GM21528 (cell line): ENCODE data around the gene ITPA.

Experiments used
- ATAC-seq: cut with Tn5 transposase; IDR thresholded peaks from one replicate; pipeline ENCODE4 v1.9.1; 2021; ENCODE audit warnings: mild to moderate bottlenecking, moderate library complexity; ENCODE audit not compliant: unreplicated experiment, low FRiP score

ITPA gene

DNA sequence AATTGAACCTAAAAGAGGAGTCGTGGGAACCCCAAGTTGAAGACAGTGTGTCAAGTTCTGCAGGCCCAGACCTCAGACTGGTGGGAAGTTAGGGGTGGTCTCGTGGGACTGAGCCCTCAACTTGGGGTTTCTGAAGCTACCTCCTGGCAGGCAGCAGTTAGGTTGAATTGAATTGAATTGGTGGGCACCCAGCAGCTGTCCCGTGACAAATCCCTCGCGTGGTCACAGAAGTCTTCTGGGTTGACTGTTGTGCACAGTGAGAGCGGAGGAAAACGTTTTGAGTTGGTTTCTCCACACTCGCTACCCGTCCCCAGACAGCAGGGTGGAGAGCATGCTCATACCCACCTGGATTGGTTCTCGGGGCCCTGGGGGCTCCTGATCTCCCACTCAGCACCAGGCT, 16.8 kb downstream of the ITPA start:
- ATAC-seq: no peak

DNA sequence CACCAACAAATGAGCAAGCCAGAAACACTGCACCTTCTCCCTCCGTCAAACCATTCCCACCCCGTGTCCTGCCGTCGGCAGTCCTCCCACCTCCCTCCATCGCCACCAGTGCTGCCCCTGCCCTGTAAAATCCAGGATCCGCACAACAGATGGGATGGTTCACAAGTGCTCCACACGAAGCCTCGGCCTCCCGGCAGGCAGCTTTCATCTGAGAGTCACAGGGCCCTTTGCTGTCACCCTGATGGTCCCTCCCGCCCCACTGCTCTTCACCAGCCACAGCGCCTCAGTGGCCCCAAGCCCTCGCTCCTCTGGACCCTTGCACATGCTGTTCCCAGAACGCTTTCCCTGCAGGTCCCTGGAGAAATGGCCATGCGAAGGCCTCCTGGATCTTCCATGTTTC, 17.6 kb downstream of the ITPA start:
- ATAC-seq: no peak

DNA sequence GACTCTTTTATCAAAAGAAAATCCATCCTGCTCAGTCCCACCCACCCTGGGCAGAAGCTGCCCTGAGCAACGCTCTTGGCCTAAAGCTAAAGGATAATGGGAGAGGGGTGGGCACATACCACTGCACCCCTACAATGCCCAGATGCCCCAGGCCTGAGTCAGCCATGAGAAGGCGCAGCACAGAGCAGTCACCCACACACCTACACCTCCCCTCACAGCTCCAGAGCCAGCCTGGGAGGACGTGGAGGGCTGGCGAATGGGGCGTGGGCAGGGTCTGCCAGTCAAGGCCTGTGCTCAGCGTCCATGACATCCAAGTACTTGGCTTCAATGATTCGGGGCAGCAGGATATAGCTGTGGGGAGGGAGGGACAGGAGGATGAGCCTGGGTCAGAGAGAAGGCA, 18.2 kb downstream of the ITPA start:
- no peak for ATAC-seq

DNA sequence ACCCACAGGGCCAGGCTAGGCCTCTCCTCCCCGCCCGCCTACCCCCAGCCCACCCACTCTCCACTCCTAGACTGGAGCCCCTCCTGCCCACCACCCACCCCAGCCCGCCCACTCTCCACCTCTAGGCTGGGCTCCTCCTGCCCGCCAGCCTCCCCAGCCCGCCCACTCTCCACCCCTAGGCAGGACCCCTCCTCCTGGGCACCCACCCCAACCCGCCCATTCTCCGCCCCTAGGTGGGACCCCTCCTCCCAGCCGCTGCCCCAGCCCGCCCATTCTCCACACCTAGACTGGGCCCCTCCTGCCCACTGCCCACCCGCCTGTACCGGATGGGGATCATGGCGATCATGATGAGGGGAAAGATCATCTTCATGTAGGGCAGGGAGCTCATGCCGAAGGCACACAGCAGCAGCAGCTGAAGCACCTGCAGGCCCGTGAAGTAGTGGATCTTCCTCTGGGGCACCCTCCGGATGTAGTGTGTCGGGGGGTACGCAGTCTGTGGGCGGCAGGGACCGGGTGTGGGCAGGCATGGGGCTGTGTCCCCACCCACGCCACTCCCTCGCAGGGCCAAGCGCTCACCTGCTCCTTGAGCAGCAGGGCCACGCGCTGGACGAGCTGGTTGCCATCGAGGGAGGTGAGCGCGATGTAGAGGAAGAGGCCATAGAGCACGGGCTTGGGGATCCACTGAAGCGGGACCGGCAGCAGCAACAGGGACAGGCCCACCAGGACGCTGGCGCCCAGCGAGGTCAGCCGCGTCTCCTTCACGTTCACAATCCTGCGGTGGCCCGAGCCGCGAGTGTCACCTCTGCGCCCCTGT, 18.8 kb downstream of the ITPA start:
- ATAC-seq: no peak

DNA sequence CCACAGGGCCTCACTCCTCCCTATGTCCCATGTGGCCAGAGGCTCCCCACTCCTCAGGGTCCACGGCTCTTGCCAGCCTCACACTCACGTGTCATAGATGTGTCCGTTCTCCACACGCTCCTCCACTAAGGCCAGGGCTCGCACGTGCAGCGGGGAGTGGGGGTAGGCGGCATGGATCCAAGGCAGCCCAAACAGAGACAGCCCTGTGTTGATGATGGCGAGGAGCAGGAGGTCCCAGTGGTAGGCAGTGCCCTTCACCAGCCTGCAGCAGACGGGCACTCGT, 19.4 kb downstream of the ITPA start:
- ATAC-seq: no peak

DNA sequence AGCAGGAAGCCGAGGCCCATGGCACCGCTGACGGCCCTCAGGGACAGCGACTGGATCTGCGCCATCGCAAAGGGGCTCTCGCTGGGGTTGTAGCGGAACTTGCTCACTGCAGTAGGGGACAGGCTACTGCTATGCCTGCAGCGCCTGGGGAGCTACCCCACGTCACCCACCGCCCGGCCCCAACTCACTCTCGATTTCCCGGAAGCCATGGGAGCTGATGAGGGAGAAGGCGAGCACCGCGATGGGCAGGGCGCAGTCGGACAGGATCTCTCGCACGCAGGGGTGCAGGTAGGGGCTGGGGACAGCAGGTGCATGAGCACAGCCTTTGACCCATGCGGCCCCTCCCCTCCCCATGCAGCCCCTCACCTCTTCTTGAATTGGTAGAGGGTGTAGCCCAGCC, 19.9 kb downstream of the ITPA start:
- ATAC-seq: no peak

DNA sequence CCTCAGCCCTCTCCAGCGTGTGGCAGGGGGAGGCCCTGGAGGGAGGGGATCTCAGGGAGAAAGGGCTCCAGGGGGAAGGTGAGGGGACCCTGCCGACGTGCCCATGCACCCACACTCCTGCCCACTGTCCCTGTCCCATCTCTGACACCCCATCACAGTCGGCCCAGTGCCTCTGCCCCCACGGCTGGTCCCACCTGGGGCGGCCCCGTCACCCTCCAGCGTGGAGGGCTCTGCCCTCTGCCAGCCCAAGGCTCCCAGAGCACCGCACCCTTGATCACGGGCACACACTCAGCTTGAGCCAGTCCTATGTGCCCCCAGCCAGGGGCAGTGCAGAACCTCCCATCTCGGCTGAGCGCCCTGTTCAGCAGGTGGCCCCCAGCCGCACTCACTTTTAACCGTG, 20.5 kb downstream of the ITPA start:
- no peak for ATAC-seq

DNA sequence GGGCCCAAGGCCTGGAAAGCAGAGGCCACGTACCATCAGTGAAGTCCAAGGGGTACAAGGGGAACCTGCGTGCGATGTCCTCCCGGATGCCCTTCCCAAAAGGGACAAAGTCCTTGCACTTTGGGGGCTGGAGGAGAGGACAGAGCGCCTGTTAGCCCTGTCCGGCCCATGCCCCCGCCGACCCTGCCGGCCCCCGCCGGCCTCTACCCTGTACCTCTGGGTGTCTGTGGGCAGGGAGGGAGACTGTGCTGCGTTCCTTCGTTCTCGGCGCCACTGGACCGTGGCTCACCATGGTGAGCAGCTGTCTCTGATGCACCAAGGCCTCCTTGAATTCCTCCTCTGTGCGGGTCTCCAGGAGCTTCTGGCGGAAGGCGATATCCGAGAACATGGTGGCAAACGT, 21.8 kb downstream of the ITPA start:
- no peak for ATAC-seq

DNA sequence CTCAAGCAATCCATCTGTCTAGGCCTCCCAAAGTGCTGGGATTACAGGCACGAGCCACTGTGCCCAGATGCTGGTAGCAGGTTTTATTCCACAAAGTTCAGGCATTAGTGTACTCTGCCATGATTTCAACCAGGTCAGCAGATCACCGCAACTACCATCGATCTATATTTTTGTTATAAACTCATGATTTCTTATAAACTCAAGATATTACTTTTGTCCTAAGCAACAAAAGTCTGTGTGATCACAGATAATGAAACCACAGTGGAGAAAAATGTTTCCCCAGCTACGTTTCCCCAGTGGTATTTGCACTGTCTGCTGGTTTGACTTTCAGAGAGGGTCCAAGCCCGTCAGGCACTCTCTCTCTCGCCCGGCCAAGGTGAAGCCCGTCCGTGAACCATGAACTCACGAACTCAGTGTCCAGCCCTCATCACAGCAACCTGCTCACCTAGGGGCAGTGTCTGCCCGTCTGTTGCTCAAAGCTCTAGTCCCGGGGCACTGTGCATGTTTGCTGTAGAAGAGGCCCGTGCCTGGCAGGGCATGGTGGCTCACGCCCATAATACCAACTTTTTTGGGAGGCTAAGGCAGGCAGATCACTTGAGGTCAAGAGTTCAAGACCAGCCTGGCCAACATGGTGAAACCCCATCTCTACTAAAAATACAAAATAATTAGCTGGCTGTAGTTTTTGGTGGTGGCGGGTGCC, 22.7 kb downstream of the ITPA start:
- ATAC-seq: no peak

DNA sequence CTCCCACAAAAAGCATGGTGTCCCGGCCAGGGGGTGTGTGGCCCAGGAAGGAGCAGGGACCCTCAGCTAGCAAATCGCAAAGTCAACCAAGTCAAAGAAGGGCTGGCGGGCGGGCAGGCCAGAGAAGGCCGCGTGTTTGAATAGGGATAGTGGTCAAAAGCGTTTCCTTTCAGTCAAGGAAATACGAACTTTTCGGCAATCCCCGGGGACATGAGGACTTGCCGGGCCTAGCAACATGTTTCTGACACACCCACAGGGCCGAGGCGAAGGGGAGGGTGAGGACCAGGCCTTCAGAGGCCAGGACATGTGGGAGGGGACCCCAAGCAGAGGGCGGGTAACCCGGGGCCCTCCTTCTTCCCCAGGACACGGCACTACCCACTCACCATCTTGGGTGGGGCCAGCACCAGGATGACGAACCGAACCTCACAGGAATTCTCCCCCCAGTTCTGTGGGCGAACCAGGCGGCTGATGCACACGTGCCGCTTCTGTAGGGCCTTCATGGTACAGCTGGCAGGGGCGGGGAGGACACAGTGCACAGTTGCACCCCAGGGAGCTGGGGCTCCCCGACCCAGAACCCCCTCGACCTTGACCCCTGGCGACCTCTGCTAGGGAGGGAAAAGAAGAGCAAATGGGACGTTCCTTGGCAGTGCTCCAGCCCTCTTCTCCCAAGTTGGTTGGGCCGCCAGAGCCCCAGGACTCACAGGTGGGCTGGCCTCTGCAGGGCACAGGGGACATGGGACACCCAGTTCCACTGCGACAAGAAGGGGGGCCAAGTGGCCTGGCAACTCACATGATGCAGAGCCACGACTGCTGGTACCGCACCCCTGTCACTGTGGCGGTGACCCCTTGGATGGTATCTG, 24.1 kb downstream of the ITPA start:
- ATAC-seq: no peak

DNA sequence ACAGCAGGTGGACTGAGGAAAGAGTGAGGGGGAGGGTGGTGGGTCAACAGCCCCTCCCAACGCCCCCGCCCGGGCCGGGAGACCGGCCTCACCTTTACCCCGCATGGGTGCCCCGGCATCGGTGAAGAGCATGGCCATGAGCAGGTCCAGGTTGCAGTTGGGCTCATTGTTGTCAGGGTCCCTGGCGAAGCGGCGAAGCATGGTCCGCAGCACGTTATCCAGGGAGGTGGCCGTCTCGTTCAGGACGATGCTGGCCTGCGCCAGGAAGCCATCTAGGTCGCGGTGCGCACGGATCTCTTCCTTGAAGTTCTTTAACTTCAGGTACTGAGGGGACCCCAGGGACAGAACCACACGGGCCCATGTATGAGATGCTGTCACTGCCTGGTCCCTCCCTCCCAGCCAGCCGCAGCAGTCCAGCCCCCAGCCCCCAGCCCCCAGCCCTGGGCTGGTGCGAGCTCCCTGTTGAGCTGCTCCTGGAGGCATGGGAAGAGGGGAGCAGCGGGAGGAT, 24.7 kb downstream of the ITPA start:
- ATAC-seq: no peak

DNA sequence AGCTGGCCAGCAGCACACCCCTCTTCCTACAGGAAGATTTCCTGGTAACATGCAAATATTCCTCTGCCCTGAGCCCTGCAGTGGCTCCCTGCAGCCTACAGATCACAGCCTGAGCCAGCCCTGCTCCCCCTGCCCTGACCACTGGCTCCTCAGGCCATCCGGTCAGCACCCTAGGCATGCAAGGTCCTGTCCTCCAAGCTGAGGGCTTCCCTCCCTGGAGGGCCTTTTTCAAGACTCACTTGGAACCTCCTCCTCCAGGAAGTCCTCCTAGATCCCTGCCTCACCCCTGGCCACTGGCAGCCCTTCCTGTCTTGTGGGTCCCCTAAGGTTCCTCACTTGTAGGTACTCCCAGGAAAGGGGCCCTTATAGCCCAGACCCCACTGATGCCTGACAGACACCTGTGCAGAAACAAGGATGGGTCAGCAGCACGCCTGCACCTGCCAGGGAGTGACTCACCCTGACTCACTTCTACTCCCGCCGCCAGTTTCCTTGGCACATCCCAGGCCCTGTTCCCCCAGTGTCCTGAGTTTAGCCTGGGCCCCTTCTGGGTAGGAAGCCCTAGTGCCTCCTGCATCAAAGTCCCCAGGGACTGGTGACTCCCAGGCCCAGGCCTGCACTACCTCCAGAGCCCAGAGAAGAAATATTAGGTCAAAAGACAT, 26.5 kb downstream of the ITPA start:
- no peak for ATAC-seq

DNA sequence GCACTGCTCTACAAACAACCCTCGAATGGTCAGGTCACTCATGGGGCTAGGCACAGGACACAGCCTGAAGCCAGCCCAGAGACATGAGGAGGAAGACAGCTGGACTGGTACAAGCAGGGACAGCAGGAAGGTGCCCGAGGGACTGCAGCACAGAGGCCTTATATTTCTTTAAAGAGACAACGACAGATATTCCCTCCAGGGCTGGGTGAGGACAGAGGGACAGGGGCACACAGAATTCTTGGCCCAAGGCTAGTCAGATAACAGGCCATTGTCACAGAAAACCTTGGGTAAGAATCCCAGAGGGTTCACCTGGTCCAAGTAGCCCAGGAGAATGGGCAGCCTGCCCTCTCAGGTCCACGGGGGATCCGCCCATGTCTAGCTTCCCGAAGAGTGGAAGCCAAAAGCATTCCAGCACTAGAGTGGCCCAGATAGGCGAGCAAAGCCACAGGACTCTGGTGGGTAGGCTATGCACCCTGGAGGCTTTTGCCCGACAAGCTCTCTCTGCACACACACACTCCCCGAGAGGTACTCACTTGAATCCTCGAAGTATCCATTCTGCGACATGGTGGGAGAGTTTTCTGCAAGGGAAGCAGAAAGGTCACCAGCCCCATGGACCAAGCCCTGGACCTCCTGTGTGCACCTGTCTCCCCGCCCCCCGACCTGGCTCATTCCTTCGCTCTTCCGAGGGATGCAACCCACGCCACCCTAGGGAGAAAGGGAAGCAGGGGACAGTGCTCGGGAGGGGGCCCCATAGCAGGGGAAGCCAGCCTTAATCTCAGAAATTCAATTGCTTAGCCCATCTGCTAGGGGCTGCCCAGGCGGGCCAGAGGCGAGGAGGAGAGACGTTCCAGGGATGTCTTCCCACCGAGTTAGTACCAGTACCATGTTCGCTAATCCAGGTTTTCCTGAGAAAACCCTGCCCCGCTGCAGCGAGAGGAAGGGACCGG, 28.0 kb downstream of the ITPA start:
- no peak for ATAC-seq

DNA sequence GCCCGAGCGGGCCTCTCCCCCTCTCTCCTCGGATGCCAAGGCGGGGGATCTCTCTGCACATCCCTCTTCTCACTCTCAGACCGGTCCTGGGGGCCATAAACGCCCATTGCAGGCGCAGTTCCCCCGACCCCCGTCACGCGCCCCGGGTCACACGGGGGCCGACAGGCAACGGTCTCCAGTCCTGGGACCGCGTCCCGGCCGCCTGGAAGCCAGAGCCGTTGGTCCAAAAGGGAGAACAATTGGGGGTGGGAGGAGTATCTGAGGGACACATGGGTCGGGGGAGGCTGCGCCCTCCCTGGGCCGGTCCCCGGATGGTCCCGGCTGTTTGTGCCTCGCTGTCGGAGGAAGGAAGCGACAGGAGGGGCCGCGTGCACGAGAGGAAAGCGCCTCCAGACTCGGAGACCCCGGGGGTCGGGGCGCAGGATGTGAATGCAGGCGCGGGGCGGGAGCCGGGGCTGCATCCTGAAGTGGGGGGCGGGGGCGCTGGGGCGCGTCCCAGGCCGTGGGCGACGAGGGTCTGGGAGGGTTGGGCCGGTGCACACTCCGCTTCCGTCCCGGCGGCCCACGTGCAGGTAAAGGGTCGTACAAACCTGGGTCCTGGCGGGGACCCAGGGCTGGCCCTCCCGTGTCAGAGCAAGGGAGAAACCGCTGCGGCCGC, 28.8 kb downstream of the ITPA start:
- peak; percentile 12 for ATAC-seq

DNA sequence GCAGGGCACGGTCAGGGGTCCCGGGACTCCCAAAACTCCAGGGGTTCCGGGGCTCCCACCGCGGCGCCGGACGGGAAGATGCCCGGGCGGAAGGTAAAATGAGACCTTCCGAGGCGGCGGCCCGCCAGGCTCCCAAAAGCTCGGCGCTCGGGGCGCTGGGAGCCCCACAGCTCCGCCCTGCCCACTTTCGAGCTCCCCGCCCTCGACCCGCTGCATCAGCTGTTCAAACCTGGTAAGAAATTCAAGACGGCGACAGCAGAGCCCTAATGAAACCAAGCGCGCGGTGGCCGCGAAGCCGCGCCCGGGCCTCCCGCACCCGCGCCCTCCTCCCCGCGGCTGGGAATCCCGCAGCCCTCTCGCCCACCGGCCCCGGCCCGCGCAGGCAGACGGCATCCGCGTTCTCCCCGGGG, 29.3 kb downstream of the ITPA start:
- peak; percentile 38 for ATAC-seq

DNA sequence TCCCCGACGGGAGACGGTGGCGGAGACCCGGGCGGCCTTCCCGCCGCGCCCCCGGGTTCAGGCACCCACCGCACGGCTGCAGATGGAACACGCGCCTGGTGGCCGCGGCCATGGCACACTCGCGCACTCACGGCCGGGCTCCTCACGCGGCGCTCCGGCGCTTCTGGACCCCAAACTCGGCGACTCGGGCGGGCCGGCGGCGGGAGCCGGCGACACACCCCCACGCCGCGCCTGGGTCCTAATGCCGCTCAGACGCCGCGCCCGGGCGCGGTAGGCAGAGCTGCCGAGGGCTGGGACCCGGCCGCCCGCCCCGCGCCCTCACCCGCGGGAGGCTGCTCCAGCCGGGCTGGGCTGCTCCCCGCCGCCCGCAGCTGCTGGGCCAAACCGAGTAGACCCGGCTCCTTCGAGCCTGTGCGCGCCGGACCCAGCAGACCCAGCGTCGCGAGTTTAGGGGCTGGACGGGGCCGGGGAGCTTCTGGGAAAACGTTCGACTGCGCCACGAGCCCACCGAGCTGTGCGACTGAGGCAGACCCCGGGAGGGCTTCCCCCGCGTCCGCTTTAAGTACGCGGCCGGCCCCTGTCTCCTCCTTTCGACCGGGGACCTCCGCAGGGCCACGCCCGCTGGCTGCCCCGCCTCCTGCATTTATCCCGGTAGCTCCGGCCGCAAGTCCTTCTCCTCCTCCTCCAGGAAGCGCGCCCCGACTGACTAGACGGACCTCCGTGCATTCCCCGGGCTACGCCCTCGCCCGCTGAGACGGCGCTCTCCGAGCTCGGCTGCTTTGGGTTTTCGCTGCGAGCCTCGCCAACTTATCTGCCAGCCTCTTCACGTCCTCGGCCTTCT, 29.9 kb downstream of the ITPA start, which contains the start of gene SLC4A11:
Gene SLC4A11 (minus strand): TSS at position 165 of the 841 bp plus-strand sequence. CDS start 53 bp downstream, at position 112.
- peak; percentile 54 for ATAC-seq

DNA sequence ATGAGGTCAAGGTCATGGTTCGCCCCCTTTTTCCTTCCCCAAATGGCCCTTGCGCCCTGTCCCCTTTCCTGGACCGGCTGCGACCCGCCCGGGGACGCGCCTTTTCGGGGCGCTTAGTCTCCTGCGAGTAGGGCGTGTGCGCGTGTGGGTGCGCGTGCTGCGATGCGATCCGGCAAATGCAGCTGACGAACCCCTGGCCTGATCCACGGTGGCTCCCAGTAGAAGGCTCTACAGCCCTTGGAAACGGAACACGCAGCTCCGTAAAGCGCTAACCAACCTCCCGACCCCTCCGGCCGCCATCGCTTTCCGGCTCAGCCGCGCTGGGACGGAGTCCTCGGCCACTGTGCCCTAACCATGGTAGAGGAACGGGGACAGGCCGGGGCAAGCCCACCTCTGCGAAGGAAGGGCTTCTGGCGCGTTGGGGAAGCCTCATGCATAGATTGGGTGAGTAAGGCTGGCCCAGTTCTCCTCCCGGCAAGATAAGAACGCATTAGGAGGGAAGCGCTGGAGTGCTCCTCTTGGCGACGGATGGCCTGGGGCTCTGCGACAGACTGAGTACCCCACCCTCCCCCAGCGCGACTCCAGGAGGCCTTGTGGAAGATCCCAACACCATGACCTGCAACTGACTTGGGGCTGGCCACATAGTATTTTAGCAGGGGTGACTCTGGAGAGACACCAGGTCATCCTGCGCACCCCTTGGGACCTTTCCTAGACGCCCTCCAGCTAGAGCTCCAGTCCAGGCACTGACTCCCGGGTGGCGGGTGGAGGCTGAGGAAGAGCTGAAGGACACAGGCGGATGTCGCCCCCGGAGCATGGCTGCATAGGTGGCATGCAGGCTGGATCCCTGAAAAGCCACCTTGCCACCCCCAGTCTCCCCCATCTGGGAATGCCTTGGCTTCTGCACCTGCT, 30.8 kb downstream of the ITPA start:
- ATAC-seq: no peak
